Measurements from ENCODE around the gene PPP3CA. TPM values are rescaled to one million over a fixed set of nuclear protein-coding genes. Genes with fewer than 3 reads are reported as not detected.
A peak's percentile ranks its signal among the peaks of the same experiment; 100 is the strongest.

The PPP3CA gene
- total and polyA plus RNA-seq, 2 of the 13 experiments (the other 11 are each of a cell fraction or from before 2014, with no cell fraction given): 4.8 to 13.2 TPM

DNA sequence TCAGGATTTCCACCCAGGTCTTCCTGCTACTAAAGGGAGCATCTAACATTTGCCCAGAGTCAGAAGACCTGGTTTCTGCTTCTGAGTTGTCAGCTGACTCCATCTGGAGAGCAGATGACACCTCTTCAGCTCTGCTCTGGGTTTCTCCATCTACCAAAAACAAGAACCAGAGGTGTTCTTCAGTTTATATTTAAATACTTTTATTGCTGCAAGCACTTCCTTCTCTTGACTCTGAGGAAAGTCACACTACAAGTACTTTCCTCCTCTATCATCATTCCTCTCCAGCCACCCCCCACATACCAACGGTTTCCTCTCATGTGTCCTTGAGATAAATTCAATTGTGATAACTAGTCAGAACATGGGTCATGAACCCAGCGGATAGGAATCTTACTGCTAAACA, 88.4 kb downstream of the PPP3CA start (continued):
- TF ChIP-seq ZNF142 (CRISPR knock-in tag; IDR thresholded peaks at IDR 0.05): no peak

DNA sequence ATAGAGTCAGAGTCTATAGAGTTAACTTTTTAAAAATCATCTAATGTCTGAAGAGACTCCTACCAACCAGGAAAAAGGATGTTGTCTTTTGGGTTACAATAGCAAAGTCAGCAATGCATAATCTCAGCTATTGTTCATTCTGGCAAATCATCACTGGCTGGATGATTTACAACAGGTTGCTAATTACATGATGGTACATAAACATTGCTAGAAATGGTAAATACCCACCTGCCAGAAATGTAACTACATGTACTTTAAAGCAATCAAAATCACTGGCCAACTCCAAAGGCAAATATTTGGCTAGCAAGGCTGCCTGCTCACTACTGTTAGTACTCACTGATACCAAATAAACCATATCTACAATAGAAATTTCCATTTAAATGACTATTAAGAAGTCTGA, 91.1 kb downstream of the PPP3CA start:
- Histone ChIP-seq H3K4me1 (ENCODE audit: insufficient read depth, low read length) (peaks cover 26% of the 10 kb centered on the region), H3K79me2 (ENCODE audit: insufficient read depth, low read length) (peaks cover 5% of the 10 kb centered on the region), H4K20me1 (ENCODE audit: insufficient read depth, low read length) (no peaks in the 10 kb centered on the region; the same call in 1 of the 2 replicates), H3K27ac (ENCODE audit: extremely low read length, insufficient read depth, low read length) (no peak overlapping the region), H3K4me3 (replicated peaks in 1 of 3; ENCODE audit: insufficient read depth in 1 of 3, low read depth in 2 of 3, low read length in 3 of 3) (no peak overlapping the region), H3K9ac (ENCODE audit: insufficient read depth, low read depth, low read length) (no peak overlapping the region), H3K27me3 (ENCODE audit: control insufficient read depth in 1 of 2, insufficient read depth in 2 of 2, low read length in 2 of 2) (no peaks in the 10 kb centered on the region), H3K4me2 (ENCODE audit: low read depth, low read length) (no peak overlapping the region), H3K36me3 (replicated peaks in 1 of 2; ENCODE audit: control insufficient read depth in 1 of 2, insufficient read depth in 2 of 2, low read length in 2 of 2) (no peaks in the 10 kb centered on the region), H2AFZ (ENCODE audit: low read length) (no peak overlapping the region), H3K9me3 (ENCODE audit: low read length) (no peaks in the 10 kb centered on the region)
- POLR2A ChIA-PET: no interaction called here
- in situ Hi-C loops (cut with HindIII; ENCODE audit: extremely low pct_ligation_motif_present, low pct_unique_long_range_greater_than_20kb): no loop called here
- TF ChIP-seq TFAP4 (IDR thresholded peaks at IDR 0.05; ENCODE audit: borderline replicate concordance, low read depth): no peak
- TF ChIP-seq BCL6 (CRISPR knock-in tag; IDR thresholded peaks at IDR 0.05): peak; percentile 34; the same call in 1 of the 2 replicates
- no peak for TF ChIP-seq CERS6 (CRISPR knock-in tag; IDR thresholded peaks at IDR 0.05)
- TF ChIP-seq FOXP1 (IDR thresholded peaks at IDR 0.05): no peak
- peak; percentile 39; the same call in 1 of the 2 replicates for TF ChIP-seq FOXP1 (CRISPR knock-in tag; IDR thresholded peaks at IDR 0.05)
- 0 out of 2 replicates have a peak, but pooled peaks have one; percentile 29 for TF ChIP-seq FOXA3 (CRISPR knock-in tag; IDR thresholded peaks at IDR 0.05)
- peak; percentile 23; the same call in 1 of the 2 replicates for TF ChIP-seq FOXJ3 (CRISPR knock-in tag; IDR thresholded peaks at IDR 0.05; ENCODE audit: borderline replicate concordance)
- TF ChIP-seq ZNF431 (CRISPR knock-in tag; IDR thresholded peaks at IDR 0.05; ENCODE audit: borderline replicate concordance, low read depth): no peak
- TF ChIP-seq NONO (IDR thresholded peaks at IDR 0.05): no peak
- no peak for TF ChIP-seq NONO (CRISPR knock-in tag; conservative IDR thresholded peaks at IDR 0.05)
- TF ChIP-seq SOX13 (IDR thresholded peaks at IDR 0.05): no peak
- TF ChIP-seq SOX13 (CRISPR knock-in tag; conservative IDR thresholded peaks at IDR 0.05 in 1 of 2, IDR thresholded peaks at IDR 0.05 in 1 of 2): peak in 1 of 2 experiments; percentile 53; a peak in 1 of 4 replicates
- no peak for TF ChIP-seq TCF7L2 (IDR thresholded peaks at IDR 0.05; ENCODE audit: low read depth, low read length)
- TF ChIP-seq, protein P1, sequence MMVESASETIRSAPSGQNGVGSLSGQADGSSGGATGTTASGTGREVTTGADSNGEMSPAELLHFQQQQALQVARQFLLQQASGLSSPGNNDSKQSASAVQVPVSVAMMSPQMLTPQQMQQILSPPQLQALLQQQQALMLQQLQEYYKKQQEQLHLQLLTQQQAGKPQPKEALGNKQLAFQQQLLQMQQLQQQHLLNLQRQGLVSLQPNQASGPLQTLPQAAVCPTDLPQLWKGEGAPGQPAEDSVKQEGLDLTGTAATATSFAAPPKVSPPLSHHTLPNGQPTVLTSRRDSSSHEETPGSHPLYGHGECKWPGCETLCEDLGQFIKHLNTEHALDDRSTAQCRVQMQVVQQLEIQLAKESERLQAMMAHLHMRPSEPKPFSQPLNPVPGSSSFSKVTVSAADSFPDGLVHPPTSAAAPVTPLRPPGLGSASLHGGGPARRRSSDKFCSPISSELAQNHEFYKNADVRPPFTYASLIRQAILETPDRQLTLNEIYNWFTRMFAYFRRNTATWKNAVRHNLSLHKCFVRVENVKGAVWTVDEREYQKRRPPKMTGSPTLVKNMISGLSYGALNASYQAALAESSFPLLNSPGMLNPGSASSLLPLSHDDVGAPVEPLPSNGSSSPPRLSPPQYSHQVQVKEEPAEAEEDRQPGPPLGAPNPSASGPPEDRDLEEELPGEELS (CRISPR knock-in tag; IDR thresholded peaks at IDR 0.05): 0 out of 2 replicates have a peak, but pooled peaks have one; percentile 28
- ATAC-seq (no peak), FAIRE-seq (no peak), DNase-seq (ENCODE audit: low spot score) (peak; percentile 11)
- no TSS peak for BruUV-seq (replicated peaks)
- intact Hi-C loops (cut with micrococcal nuclease; ENCODE audit: unreplicated experiment): no loop called here
- CTCF ChIA-PET (ENCODE audit: low intra/inter-chr PET ratio, low total read pairs): no interaction called here
